Measurements from ENCODE around the gene KCNAB1. TPM values are rescaled to one million over a fixed set of nuclear protein-coding genes. Genes with fewer than 3 reads are reported as not detected.

The KCNAB1 gene
- total and polyA plus RNA-seq, 2 of the 8 experiments (the other 6 are each of a cell fraction or from before 2014, with no cell fraction given): 0.51 to 2.3 TPM

- H2AK5ac ChIP-seq (ENCODE audit: low read depth, low read length): no peak overlapping the region
- H3K4me3 ChIP-seq (ENCODE audit: extremely low read depth in 1 of 4, insufficient read depth in 2 of 4, low read depth in 3 of 4, low read length in 4 of 4): no peak overlapping the region
- no peak overlapping the region for H3K27ac ChIP-seq (ENCODE audit: low read depth, low read length)
- H4K91ac ChIP-seq (replicated peaks; ENCODE audit: insufficient read length, low read length): no peak overlapping the region
- H3K4ac ChIP-seq (replicated peaks; ENCODE audit: insufficient read length, low read depth, low read length): no peak overlapping the region
- no peak overlapping the region for H2BK20ac ChIP-seq (ENCODE audit: low read length)
- CTCF ChIA-PET (ENCODE audit: partially characterized antibody): interaction anchor here (0.6 to 2.8 kb wide), 4 partner anchors 12 to 26 kb away, joined by 3 to 13 read pairs (median 6); partner anchors contain the start of gene KCNAB1
- H3K23me2 ChIP-seq (ENCODE audit: low read depth, low read length): no peaks in the 10 kb centered on the region
- no peak overlapping the region for H4K8ac ChIP-seq (ENCODE audit: extremely low read depth, insufficient read depth, low read length)
- no peak overlapping the region for H2BK5ac ChIP-seq (ENCODE audit: low read depth, low read length)
- no peaks in the 10 kb centered on the region for H3K36me3 ChIP-seq (ENCODE audit: control insufficient read depth in 2 of 4, insufficient read depth in 4 of 4, low read length in 3 of 4)
- H3K27me3 ChIP-seq (replicated peaks in 1 of 4; ENCODE audit: control insufficient read depth in 3 of 4, extremely low read depth in 1 of 4, insufficient read depth in 3 of 4, low read length in 3 of 4): no peaks in the 10 kb centered on the region
- no peak overlapping the region for H3K23ac ChIP-seq (ENCODE audit: insufficient read length)
- no peaks in the 10 kb centered on the region for H3K79me2 ChIP-seq (ENCODE audit: control insufficient read depth in 1 of 2, insufficient read depth in 2 of 2, low read length in 2 of 2)
- WGBS, 2 experiments (ENCODE audit: extremely low coverage in 1 of 2, insufficient coverage in 1 of 2, insufficient read length in 1 of 2, insufficient replicate concordance in 2 of 2, low coverage in 1 of 2, low lambda C conversion rate in 2 of 2, missing lambda C conversion rate in 1 of 2): 86% methylated on average over 1 of the region's 1 CpG; no CpG with 5 or more reads in 1 of the 2 experiments
- no peaks in the 10 kb centered on the region for H3K4me1 ChIP-seq (replicated peaks in 1 of 4; ENCODE audit: control insufficient read depth in 3 of 4, insufficient read depth in 4 of 4, low read length in 3 of 4)
- H3K56ac ChIP-seq (replicated peaks; ENCODE audit: insufficient read length, low read depth, low read length): no peak overlapping the region
- no peaks in the 10 kb centered on the region for H3K79me1 ChIP-seq (ENCODE audit: low read depth, low read length)
- H4K20me1 ChIP-seq (replicated peaks in 1 of 2; ENCODE audit: control insufficient read depth in 1 of 2, insufficient read depth in 2 of 2, low read length in 2 of 2): no peaks in the 10 kb centered on the region
- no peak overlapping the region for H2BK12ac ChIP-seq (ENCODE audit: low read depth, low read length)
- H3K9ac ChIP-seq (replicated peaks in 1 of 4; ENCODE audit: extremely low read depth in 1 of 4, low read depth in 3 of 4, low read length in 3 of 4): no peak overlapping the region
- H3K4me2 ChIP-seq (ENCODE audit: insufficient read depth in 1 of 2, low read depth in 2 of 2, low read length in 2 of 2): no peak overlapping the region
- no peak overlapping the region for H4K5ac ChIP-seq (ENCODE audit: insufficient read length, low read depth, low read length)
- no peak overlapping the region for H2BK15ac ChIP-seq (ENCODE audit: low read length)
- no peaks in the 10 kb centered on the region for H3K9me3 ChIP-seq (ENCODE audit: insufficient read depth in 2 of 2, low read depth in 1 of 2, low read length in 1 of 2)
- POLR2A ChIA-PET (ENCODE audit: partially characterized antibody): no interaction called here
- no peak overlapping the region for H3K18ac ChIP-seq (ENCODE audit: extremely low read depth, low read length)
- H2AFZ ChIP-seq (ENCODE audit: low read length): no peak overlapping the region
- FAIRE-seq: no peak
- TF ChIP-seq BRCA1 (IDR thresholded peaks at IDR 0.05; ENCODE audit: low read depth, low read length): no peak
- no peak for TF ChIP-seq SIN3A (conservative IDR thresholded peaks at IDR 0.05 in 1 of 2, IDR thresholded peaks at IDR 0.05 in 1 of 2; ENCODE audit: low read depth in 1 of 2, low read length in 2 of 2)
- no peak for TF ChIP-seq CEBPB (IDR thresholded peaks at IDR 0.05; ENCODE audit: low read depth, low read length)
- no peak for TF ChIP-seq TAF7 (optimal IDR thresholded peaks at IDR 0.05; ENCODE audit: borderline replicate concordance, low read depth, low read length)
- no peak for TF ChIP-seq HDAC2 (IDR thresholded peaks at IDR 0.05; ENCODE audit: borderline replicate concordance in 1 of 2, low read depth in 2 of 2, low read length in 2 of 2)
- TF ChIP-seq GTF2F1 (IDR thresholded peaks at IDR 0.05; ENCODE audit: borderline replicate concordance, low read depth, low read length): no peak
- TF ChIP-seq SP4 (IDR thresholded peaks at IDR 0.05; ENCODE audit: low read length): no peak
- TF ChIP-seq NANOG (IDR thresholded peaks at IDR 0.05; ENCODE audit: insufficient read depth, low read depth, low read length, poor library complexity, severe bottlenecking): no peak
- H2BK120ac ChIP-seq (replicated peaks; ENCODE audit: low read depth, low read length): no peak overlapping the region
- no peak overlapping the region for H3K14ac ChIP-seq (ENCODE audit: insufficient read length)
- DNase-seq (ENCODE audit: low read depth in 1 of 2, low spot score in 2 of 2): no peak
Measured at GRCh38 chr3:156133076-156133475, 12.7 kb downstream of the KCNAB1 start.

Data from H1 (cell line).